ENCODE results near the gene MAD1L1.

The MAD1L1 gene

DNA sequence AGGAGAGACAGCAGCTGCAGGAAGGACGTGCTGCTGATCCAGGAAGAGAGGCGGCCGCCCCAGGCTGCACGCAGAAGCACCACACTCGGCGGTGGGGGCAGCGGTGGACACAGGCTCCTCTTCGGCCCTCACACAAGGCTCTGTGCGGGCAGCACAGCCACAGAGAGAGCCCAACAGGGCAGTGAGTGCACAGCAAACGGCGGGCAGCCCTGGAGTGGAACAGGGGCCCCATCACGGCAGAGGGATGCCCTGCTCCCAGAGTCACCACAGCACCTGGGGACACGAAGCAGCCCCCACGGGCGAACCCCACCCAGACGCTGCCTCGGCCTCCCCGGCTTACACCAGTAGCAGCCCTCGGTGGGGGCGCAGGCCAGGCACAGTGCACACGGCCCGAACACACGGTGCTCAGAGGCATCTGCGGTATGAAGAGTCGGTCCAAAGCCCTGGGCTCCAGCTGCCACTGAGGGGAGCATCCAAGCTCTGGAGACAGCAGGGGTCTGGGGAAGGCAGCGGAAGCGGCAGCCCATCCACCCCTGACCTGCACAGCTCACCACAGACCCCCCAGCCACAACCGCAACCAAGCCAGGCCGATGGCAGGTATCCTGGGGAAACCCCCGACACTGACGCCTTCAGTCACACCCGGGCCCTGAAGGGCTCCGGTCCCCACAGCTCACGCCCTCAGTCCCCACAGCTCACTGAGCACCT is 26.1 kb upstream of the MAD1L1 start:
- no peak for DNase-seq (ENCODE audit: low spot score)

DNA sequence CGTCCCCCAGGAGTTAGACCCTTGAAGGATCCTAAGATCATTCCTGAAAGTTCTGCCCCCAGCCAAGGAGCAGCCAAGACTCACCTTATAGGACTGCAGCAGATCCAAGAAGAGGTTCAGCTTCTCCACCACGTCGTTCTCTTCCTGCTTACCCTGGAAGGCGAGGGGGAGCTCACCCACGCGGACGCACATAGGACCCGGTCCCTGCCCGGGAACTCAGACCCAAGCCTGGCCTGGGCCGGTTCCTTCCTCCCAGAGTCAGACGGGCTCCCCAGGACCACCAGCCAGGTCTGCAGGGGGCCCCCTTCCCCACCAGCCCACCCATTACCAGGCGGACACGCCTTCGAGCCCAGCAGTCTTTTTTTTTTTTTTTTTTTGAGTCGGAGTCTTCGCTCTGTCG is 24.9 kb upstream of the MAD1L1 start:
- no peak for DNase-seq (ENCODE audit: low spot score)

DNA sequence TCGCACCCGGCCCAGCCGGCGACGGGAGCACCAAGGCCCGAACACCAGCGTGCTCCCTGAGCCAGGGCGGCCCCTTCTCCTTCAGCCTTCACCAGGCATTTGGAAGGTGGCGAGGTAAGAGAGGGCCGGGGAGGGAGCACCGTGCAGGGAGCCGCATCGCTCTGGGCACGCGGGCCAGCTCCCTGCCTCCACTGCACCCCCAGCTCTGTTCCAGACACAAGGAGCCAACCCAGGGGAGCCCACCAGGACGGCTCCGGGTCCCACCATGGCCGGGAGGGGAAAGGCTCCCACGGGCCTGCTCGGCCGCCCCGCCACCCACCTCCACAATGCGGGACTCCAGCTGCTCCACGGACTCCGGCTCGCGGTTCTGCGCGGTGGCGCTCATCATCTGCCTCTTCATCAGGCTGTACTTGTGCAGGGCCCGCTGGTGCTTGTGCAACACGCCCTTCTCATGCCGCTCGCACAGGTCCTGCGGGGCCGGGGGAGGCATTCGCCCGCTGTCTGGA is 24.4 kb upstream of the MAD1L1 start:
- DNase-seq (ENCODE audit: low spot score), result no peak

DNA sequence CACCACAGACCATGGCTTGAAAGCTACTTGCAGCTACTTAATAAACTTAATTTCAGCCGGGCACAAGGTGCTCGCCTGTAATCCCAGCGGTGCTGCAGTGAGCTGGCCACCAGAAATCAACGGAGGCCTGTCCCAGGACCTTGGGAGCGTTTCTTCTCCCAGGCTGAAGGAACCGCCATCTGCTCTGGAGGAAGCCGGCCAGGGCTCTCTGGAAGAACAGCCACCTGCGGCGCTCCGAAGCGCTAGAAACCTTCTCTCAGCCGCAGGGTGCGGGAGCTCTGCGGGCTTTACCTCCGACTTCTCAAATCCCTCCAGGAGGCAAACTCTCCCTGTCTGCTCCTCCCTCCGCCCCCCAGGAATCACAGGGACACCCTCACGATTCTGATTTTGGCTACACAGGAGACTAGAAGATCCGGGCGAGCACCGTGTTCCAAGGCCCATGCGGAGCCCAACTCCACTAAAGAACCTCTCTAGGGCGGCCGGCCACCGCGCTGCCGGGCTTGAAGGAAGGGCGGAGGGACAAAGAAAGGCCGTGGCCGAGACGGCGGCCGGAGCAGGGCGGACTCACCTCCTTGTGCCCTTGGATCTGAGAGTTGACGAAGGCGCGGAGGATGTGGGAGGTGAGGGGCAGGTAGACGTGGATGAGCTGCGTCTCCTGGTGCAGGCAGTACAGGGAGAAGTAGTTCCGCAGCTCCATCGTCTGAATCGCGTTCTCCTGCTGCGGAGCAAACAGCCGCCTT is 23.7 kb upstream of the MAD1L1 start:
- DNase-seq (ENCODE audit: low spot score), result no peak

DNA sequence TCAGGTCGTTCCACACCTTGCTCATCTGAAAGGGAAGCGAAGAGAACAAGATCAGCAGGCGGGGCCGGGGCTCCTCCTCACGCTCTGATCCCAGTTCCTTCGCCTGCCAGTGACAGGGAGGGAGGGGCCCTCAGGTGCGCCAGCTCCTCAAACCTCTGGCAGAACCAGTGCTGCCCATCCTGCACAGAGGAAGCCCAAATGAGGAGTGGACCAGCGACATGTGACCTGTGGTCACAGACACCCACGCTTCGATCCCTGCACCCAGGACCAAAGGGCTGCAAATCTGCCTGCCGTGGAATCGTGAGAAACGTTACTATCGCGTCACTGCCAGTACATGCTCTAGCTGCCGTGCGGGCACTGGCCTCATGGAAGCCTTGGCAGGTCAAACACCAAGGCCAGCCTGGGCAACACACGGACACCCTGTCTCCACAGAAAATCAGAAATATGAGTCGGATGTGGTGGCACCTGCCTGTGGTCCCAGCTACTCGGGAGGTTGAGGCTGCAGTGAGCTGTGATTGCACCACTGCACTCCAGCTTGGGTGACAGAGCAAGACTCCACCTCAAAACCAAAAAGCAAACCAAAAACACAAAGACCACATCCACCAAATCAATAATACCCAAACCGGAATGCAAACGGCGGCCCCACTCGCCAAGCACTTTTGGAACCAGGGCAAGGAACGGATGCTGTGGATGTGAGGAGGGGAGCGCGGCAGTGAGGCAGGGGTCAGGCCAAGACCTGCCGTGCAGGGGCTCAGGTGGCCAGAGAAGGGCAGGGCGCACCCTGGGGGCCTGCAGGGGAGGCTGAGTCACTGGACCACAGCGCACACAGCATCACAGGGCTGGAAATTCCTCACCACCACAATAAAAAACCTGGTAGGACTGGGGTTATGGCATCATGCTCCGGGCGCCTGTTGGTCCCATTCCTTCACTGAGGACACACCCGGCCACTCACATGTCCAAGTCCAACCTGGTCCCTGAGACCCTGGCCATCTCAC is 22.7 kb upstream of the MAD1L1 start:
- DNase-seq (ENCODE audit: low spot score), result peak; percentile 34

DNA sequence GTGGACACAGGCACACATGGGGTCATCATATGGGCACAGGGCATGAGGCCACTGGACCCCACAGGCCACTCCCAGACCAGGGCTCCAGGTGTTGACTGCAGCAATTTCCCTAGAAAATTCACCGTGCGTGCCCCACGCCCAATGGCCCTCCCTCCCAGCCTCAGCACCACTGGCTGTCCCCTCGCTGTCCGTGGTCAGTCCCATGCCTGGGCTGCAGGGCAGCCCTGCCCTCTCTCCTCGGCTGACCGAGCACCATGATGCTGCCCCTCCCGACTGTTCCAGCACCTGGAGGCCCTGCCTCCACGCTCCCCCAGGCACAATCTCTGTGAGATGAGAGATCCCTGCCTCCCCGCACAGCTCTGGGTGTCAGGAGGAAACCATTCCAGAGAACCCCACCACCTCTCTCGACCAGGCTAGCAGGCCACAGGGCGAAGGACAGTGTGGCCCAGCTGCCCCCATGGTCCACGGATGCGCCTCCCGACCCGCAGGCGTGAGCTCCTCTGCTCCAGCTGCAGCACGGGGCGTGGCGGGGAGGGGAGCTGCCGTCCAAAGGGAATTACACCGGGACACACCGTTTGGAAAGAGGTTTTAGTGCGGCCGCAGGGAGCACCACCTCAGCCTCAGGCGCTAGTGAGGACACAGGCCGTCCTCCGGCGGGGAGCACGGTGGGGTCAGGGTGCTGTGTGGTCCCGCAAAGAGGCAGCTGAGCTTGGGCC is 21.8 kb upstream of the MAD1L1 start:
- no peak for DNase-seq (ENCODE audit: low spot score)

DNA sequence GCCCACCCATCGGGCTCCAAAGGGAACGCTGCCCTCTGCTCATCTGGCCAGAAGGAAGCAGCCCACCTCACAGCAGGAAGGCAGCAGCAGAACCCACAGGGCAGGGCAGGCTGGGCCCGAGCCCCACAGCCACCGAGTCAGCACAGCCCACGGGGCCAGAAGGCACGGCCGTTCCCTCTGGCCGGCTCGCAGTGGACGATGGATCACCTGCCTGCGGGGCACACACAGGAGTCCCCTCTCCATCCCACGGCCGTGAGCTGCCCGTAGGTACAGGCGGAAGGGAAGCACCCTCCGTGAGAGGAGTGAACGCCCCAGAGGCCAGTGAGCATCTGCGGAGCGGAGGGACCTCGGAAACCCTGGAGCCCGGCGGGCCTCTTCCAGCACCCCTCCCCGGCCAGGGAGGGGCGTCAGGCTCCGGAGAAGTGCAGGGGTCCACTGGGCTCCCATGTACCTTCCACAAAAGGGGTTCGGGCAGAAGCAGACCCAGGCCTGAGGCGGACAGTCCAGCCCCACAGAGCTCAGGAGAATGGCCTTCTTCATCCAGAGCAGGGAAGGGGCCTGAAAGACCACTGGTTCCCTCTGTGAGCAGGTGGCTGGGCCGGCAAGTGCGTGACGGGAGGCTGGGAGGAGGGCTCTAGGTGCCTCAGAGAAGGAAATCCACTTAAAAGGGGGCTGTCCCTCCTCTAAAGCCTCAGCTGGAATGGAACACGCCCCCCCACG is 20.9 kb upstream of the MAD1L1 start:
- no peak for DNase-seq (ENCODE audit: low spot score)

DNA sequence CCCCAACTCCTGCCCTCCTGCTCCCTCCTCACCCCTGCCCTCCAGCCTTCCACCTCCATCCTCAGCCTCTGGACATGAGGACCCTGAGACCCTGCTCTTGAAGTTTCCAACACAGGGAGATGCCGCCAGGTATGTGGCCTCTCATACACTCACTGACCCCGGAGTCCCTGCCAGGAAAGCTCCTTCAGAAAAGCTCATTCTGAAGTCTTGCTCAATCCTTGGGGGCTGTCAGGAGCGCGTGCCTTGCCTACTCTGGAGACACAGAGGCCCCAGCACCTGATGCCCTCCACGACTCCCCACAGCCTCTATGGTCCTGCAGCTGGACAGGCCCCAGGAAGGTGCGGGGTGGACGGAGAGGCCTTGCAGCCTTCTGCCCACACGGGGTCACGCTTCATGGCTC is 20.3 kb upstream of the MAD1L1 start:
- DNase-seq (ENCODE audit: low spot score), result no peak

DNA sequence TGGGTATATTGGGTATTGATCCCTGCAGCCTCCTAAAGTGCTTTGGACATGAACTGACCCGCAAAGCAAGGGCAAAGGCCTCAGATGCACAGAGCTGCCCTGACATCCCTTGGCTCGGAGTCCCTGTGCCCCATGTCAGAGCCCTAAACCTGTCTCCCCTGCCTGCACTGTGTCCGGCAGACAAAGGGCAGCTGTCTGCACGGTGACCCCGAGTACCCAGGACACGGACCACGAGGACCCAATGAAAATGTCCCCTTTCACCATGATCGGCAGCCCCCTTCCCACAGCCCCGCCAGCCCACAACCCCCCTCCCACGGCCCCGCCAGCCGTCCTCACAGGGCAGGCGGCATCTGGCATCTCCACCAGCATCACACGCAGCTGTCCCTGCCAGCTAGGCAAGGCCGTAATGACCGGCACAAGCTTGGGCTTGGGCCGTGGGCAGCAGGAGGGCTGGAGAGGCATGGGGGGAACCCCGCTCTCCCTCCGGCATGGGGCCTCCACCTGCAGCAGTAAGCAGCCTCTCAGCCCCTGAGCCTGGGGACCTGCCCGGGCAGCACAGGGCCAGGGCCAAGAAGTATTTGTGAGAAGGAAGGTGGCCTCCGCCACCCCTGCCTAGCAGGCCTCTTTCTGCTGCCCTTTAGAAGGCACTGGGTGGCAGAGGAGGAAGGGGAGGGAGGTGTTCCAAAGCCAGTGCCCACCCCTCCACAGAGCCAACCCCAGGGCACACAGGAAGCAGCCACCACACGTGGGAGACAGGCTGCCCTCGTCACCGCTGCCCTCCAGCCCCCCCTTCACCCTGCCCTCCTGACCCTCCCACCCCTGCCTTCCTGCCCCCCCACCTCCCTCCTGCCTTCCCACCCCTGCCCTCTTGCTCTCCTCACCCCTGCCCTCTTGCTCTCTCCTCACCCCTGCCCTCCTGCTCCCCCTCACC is 19.4 kb upstream of the MAD1L1 start:
- no peak for DNase-seq (ENCODE audit: low spot score)

DNA sequence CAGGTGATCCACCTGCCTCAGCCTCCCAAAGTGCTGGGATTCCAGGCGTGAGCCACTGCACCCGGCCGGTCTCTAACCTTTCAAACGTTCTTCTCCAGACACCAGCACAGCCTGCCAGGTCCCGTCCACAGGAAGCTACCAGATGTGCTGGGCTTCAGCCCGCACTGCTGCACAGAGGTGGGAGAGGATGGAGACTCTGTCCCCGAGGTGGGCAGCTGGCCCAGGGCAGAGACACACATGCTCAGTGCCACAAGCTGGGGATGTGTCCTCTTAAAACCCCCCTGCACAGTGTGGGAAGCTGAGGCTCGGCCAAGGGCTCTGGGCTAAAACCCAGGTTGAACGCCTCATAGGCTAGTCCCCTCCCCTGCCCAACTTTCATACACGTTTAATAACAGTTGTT is 18.6 kb upstream of the MAD1L1 start:
- no peak for DNase-seq (ENCODE audit: low spot score)

DNA sequence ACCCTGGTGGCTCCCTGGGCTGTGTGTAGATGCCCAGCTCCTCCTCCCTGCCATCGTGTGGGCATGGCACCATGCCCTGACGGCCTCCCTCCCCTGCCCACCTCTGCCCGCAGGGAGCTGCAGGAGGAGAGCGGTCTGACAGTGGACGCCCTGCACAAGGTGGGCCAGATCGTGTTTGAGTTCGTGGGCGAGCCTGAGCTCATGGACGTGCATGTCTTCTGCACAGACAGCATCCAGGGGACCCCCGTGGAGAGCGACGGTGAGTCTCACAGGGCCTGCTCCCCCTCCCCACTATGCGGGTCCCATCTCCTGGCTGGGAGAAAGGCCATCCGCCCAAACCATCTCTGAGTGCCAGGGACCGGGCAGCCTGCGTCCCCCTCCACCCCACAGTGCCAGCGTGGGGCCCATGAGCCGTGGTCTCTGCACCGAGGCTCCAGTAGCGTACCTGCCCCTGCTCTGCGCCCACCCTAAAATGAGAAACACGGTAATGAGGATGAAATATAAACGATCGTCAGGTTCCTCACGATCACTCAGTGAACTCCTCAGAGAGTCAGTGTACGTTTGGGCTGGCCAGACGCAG is 17.1 kb upstream of the MAD1L1 start:
- DNase-seq (ENCODE audit: low spot score), result no peak

DNA sequence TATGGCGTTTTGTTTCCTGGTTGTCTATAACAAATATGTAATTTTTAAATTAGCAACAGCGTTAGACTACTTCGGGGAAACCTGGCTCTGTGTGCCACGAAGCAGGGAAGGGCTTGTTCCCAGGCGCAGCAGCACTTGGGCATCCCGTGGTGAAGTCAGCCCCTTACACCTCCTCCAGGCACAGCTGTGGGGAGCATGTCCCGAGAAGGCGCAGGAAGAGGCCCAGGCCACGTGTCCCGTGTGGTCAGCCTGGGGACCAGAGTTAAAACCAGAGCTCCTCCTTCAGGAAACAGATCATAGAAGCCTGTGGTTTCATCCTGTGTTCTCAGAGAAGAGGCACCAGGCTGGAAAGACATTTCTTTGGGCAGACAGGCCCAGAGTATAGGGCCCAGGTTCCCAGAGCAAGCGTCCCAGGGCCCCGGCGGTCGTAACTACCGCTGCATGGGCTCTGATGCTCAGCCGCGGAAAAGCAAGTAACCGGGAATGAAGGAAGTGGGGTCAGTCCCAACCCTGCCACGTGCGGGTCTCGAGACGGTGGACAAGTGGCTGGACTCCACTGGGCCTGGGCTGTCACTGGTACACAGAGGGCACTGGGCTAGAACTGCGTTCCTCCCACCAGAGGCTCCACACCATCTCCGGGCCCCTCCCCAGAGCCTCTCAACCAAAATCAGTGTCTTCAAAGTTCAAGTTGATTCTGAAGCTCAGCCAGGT is 16.4 kb upstream of the MAD1L1 start:
- DNase-seq (ENCODE audit: low spot score), result no peak

DNA sequence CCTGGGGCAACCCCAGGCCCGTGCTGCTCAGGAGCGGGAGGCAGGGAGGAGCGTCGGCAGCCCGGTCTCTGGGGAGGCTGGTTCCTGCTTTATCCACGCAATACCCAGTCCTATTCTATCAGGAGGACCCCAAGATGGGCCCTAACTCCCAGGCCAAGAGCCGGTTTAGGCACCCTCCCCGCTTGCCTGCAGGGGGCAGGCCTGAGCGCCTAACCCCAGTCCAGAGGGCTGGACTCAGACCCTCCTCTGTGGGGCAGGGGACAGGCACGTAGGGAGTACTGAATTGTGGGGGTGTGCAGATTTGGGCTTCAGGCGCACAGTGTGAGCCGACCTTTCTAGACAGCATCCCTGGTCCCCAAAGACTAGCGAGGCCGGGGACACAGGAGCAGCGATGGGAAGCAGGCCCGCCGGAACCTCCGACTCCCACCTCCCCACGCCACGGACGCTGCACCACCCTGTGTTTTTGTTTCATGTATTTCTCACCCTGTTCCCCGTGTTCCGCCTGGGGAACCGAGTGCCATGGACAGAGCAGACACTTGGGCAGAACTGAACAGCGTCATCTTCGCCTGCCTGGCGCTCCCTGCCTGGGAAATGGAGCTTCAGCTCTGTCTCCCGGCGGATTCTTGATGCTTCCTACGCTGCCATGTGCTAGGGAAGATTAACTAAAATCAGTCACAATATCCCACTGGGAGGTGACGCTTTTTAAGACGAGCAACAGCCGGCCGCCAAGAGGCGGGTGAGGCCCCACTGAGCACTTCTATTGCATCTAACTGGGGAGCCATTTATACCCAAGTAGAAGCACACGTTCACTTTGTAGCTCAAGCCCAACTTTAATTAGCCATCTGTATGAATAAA is 14.6 kb upstream of the MAD1L1 start:
- DNase-seq (ENCODE audit: low spot score), result no peak

DNA sequence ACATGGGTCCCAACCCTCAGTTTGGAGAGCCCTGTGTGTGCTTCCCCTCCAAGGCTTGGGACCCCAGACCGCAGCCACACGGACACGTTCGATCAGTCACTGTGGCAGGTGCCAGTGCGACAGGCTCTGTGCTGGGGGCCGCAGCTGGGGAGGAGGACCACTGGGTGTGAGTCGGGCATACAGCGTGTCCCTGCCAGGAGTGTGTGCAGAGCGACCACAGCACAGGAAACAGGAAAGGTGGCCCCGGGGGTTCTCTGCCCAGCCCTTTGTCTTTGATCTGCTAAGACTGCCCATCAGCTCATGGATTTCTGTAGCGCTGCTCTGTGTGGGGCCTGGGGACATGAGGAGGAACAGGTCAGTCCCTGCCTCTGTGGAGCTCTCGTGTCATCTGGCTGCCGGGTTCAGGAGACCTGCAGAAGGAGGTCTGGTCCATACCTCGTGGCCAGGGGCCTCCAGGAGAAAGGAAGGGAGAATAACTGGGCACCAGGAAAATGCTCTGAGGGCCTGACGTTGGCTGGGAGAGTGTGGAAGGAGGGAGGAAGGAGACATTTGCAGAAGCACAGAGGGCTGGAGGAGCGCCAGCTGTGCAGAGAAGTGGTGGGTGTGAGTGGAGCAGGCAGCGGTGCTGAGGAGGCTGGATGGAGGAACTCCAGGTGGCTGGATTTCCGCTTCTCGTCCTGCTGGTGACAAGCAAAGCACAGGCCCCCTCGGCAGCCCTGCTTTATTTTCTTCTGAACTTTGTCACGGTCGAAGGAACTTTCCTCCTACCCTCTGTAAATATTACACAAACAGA is 13.3 kb upstream of the MAD1L1 start:
- no peak for DNase-seq (ENCODE audit: low spot score)

DNA sequence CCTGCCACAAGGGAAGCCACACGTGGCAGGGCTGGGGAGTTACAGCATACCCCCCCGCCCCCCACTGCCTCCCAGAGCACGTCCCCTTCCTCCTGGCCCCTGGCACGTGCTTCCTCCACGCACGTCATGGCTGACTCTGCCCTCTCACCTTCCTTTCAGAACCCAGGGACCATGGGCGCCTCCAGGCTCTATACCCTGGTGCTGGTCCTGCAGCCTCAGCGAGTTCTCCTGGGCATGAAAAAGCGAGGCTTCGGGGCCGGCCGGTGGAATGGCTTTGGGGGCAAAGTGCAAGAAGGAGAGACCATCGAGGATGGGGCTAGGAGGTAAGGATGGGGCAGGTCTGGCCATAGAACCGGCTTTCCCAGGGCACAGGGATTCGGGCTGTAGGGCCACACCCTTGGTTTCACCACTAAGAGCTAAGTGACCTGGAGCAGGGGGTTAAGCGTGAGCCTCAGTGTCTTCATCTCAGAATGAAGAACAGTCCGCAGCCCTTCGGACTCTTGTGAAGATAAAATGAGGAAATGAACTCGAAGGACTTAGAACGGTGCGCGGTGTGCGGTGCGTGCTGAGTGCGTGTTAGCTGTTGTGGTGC is 11.8 kb upstream of the MAD1L1 start:
- no peak for DNase-seq (ENCODE audit: low spot score)

DNA sequence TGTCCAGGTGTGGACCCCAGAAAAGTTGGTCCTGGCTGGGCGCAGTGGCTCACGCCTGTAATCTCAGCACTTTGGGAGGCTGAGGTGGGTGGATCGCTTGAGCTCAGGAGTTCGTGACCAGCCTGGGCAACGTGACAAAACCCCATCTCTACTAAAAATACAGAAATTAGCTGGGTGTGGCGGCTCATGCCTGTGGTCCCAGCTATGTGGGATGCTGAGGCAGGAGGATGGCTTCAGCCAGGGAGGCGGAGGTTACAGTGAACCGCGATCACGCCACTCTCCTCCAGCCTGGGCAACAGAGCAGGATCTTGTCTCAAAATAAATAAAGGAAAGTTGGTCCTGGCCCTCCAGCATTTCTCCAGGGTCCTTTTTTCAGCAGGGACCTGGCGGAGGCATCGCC is 10.7 kb upstream of the MAD1L1 start:
- no peak for DNase-seq (ENCODE audit: low spot score)
